ENCODE data around the gene LRIT1.

The LRIT1 gene

GRCh38 chr10:84191106-84191505 is 50.2 kb downstream of the LRIT1 start:
- no peak for DNase-seq

DNA sequence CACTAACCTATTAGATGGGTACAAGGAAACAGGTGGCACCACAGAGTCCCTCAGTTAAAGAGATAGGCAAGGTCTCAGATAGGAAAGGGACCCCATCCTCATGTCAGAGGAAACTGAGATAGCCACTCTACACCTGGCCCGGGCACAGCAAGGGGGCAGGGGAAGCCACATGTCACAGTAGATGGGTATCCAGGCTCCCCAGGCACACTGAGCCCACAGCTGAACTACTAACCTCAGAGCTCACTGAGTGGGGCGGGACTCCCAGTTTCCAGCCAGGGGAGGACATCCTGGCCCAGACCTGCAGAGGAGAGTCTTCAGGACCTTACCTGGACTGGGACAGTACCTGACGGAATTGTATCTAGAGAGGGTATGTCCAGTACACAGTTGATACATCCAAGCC is 50.7 kb downstream of the LRIT1 start:
- no peak for DNase-seq

GRCh38 chr10:84188815-84189214 is 52.5 kb downstream of the LRIT1 start:
- DNase-seq = no peak

DNA sequence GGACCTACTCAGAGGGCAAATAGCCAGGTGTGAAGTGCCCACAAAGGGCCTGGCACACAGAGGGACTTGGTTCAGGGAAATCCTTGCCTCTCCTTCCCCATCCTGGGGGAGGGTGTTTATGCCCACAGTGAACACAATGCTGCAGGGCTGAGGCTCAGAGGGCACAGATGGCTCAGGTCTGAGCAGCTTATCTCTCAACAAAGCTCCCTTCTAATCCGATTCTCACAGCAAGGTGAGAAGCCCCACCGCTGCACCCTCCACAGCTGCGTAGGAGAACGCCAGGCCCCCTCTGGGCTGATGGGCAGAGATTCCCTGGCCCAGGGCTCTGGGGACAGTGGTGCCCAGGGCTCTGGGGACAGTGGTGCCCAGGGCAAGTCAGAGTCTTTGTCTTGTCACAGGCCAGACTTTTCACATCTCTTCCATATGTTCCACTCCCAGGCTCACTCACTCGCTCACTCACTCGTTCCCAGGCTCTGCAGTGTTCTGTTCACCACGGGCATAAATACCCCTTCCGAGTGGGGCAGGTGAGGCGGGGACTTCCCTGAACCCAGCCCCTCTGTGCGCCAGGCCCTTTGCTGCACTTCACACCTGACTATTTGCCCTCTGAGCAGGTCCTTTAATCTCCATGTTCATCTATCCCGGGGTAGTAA is 55.7 kb downstream of the LRIT1 start:
- DNase-seq = no peak

DNA sequence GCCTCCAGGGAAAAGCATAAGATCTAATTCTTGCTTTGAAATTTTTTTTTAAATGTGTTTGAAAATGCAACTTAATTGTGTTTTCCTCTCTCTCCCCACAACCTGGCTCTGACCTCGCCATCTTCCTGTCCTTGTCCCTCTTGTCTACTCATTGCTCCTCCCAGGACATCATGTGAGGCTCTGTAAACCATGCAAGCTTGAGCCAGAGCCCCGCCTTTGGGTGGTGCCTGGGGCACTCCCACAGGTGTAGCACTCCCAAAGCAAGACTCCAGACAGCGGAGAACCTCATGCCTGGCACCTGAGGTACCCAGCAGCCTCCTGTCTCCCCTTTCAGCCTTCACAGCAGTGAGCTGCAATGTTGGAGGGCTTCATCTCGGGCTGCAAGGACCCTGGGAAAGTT is 56.8 kb downstream of the LRIT1 start:
- DNase-seq = no peak

- no peak for DNase-seq
Measured at GRCh38 chr10:84181631-84182030, 59.7 kb downstream of the LRIT1 start.
